HG02870 (cell line): Measurements from ENCODE around the gene IVNS1ABP.

Experiments
- ATAC-seq: cut with Tn5 transposase; IDR thresholded peaks from one replicate; pipeline ENCODE4 v1.9.1; 2021; ENCODE audit warnings: mild to moderate bottlenecking, moderate library complexity; ENCODE audit not compliant: unreplicated experiment

IVNS1ABP gene

DNA sequence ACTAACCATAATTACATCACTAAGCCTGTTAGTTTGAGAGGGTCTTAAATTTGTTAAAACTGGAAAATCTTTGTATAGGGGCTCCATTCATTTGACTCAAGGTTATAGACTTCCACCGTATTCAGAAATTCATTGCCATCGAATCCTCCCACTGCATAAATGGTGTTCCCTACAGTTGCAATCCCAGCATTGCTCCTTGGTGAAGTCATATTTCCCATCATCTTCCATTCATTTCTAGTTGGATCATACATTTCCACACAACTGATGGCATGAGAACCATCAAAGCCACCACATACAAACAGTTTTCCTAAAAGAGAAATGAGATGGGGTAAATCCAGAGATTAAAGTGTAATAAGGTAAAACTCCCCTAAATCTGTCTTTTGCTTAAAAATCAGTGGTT, 19.1 kb downstream of the IVNS1ABP start:
- ATAC-seq: no peak

DNA sequence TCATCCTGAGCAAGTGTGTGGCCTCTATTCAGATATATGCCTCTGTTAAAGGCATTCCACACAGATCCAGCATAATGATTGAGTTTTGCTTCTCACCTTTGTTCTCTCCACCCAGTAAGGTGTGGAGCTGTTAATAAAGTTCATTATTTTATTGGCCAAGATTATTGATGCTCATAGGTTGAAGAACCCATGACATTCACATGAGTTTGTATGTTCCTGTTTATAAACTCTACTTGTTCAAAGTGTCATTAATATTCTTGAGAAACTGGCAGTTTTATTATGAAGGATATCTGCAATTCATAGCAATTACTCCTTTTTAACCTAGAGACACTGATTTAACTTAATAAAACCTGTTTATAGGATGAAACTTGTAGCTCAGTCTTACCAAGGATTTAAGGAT, 22.0 kb downstream of the IVNS1ABP start:
- no peak for ATAC-seq

DNA sequence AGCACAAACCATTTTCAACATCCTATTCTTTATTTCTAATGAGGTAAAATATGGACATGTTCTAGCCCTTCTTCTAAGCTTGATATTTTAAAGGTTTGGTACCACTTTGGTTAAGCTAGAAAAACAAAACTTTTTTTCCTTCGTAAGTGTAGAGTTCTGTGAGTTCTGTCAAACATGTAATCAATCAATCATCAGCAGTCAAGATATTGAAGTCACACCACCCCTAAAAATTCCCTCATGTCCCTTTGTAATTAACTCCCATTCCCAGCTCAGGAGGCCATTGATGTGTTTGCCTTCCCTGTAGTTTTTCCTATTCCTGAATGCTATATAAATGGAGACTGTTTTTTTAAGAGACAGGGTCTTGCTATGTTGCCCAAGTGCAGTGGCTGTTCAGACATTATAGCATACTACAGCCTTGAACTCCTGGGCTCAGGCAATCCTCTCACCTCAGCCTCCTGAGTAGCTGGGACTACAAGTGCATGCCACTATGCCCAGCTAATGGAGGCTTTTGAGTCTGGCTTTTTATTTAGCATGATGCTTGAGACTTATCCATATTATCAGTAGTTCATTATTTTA, 23.0 kb downstream of the IVNS1ABP start:
- no peak for ATAC-seq

GRCh38 chr1:185292237-185292636, 24.8 kb downstream of the IVNS1ABP start:
- ATAC-seq: no peak

DNA sequence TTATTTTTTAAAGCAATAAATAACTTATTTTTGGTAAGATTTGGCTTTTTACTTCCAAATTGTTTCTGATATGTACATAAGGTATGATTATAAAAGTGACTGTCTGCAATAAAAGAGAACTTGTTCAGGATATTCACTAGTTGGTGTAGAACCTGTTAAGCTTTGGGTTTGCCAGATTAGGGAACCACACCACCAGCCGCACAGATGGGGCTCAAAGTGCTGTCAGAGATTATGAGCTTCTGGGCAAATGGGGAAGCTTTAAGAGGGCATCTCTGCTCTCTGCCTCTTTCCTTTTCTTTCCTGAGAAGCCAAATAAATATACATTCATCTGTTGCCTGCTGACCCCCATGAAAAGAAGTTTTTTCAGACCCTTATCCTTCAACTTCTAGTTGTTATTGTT, 25.4 kb downstream of the IVNS1ABP start:
- ATAC-seq: no peak

DNA sequence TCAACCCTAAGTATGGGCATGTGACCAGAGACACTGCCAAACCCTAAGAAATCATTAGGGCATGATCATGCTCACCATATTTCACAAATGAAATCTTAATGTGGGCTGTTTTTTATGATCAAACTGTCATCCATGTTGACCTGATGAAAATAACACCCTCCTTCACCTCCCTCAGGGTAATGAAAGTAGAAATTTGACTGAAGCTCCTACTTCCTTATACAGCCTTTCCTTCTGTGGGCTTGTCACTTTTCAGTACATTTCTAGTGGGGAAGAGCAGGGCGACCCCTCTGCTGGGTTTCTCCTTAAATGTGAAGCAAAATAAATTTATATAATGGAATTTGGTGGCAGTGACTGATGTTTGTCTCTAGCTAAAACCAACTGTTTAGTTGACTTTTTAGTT, 25.9 kb downstream of the IVNS1ABP start:
- ATAC-seq: no peak

DNA sequence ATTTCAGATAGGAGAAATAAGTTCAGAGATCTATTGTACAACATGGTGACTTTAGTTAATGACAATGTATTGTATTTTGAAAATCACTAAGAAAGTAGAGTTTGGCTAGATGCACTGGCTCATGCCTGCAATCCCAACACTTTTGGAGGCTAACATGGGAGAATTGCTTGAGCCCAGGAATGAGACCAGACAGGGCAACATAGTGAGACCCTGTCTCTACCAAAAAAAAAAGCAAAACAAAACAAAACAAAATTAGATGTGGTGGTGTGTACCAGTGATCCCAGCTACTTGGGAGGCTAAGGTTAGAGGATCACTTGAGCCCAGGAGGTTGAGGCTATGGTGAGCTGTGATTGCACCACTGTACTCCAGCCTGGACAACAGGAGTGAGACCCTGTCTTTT, 27.2 kb downstream of the IVNS1ABP start:
- ATAC-seq: no peak

DNA sequence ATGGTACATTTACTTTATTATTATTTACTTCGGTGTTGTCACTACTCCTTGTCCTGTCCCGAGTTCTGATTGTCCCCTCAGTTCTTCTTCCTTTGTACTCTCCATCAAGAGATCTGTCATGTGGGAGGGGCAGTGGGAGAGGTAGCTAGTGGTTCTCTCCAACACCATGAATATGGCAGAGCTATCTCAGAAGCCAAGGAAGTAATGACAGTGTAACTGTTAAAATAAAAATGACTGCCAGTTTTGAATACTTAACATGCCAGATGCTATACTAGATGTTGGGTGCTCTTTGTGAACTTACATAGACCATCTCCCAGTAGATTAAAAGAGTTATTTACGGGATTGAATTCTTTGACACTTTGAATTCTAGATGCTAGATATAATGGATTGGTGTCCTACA, 28.6 kb downstream of the IVNS1ABP start:
- ATAC-seq: no peak

DNA sequence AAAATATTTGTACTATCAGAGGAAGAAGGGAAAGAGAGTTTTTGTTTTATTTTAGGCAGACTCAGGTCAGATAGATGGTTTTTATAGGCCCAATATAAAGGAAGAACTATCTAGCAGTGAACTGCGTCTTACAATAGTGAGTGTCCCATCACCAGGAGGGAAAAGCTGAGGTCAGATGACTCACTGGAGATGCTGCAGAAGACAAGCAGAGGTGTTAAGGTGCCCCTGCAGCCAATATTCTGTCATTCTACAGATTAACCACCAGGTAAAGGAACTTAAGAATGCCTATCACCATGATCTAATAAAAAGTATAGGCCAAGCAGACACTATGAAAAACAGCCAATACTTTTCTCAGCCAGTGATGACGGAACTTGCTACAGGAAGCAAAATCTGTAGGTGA, 29.6 kb downstream of the IVNS1ABP start:
- ATAC-seq: no peak

GRCh38 chr1:185284533-185285276, 32.3 kb downstream of the IVNS1ABP start:
- no peak for ATAC-seq

DNA sequence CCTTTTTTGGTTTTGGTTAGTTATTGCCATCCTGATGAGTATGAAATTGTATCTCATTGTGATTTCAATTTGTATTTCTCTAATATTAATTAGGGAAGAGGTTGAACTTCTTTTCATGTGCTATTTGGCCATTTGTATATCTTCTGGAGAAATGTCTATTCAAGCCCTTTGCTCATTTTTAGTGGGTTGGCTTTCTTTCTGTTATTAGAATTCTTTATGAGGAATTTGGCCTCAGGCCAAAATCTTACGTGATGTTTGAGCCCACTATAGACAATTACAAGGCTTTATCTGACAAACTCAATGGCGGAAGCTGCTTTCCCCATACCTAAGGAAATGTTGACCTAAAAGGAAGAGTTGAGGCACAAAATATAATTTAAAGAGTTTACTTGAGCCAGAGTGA, 32.9 kb downstream of the IVNS1ABP start:
- ATAC-seq: no peak

- peak; percentile 59 for ATAC-seq
These were observed 35.8 kb downstream of the IVNS1ABP start for GRCh38 chr1:185281245-185281644.

DNA sequence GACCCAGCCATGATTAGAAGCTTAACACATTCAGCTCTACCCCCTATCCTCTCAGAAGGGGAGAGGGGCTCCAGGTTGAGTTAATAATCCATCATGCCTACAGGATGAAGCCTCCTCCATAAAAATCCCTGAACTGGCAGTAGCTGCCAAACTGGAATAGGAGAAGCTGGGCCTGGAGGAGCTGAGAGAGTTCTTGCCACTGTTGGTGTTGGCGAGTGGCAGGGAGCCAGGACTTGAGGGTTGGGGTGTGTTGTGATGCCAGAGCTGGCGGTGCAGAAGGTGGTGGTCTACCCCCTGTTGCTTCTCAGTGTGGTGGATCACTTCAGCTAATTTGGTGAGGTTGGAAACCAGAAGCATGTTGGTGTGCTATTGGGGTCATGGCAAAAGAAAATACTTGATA, 36.5 kb downstream of the IVNS1ABP start:
- no peak for ATAC-seq

- ATAC-seq: no peak
These were observed 37.5 kb downstream of the IVNS1ABP start for GRCh38 chr1:185279571-185279970.

GRCh38 chr1:185271921-185272320, 45.1 kb downstream of the IVNS1ABP start:
- ATAC-seq: no peak

DNA sequence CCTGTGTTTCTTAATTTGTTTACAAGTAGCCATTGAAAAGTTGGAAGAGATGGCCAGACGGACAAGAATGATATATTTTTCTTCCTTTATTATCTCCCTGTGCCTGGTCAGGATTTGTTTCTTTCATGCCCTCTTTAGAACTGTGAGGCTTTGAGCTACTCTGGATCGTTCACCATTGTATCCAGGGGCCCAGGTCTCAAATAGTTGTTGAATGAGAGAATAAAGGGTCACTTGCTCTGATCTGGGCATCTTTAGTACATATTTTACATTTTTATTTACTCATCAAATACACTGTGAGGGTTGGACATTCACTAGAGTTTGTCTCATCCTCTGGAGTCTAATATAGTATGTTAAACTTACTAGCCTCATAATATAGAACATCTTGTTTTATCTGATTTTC, 48.7 kb downstream of the IVNS1ABP start:
- ATAC-seq: no peak

GRCh38 chr1:185267701-185268100, 49.3 kb downstream of the IVNS1ABP start:
- ATAC-seq: no peak

GRCh38 chr1:185267301-185267700, 49.7 kb downstream of the IVNS1ABP start:
- no peak for ATAC-seq

DNA sequence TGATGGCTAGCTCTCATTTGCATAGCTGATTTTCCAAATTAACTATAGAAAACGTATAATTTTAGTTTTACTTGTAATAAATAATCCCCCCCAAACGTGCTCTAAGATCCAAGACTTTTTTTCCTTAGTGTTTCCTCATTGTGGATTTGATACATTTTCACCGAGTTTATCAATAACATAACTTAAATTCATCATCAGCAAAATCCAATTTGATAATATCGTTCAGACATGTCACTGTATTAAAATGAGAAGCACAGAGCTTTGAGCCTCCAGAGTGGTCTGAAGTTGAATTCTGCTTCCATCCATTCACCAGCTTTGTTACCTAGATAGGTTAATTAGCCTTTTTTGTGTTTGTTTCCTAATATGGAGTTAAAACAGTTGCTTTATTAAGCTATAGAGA, 51.7 kb downstream of the IVNS1ABP start:
- no peak for ATAC-seq

DNA sequence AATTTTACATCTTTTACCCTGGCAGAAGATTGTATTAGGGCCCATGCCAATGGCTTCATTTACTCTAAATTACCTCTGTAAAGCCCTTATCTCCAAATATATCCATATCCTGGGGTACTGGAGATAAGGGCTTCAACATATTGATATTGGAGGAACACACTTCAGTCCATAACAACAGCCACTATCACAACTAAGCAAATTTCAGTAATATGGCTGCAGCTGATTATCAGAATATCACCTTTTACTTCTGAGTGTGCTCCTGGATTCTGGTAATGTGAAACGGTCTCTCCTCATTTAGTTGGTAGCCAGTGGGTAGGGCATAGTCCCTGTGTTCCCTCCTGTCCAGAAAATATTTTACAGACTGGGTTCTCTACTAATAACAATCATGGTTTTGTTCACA, 53.3 kb downstream of the IVNS1ABP start:
- no peak for ATAC-seq

- no peak for ATAC-seq
These were observed 53.8 kb downstream of the IVNS1ABP start for GRCh38 chr1:185263292-185263691.

DNA sequence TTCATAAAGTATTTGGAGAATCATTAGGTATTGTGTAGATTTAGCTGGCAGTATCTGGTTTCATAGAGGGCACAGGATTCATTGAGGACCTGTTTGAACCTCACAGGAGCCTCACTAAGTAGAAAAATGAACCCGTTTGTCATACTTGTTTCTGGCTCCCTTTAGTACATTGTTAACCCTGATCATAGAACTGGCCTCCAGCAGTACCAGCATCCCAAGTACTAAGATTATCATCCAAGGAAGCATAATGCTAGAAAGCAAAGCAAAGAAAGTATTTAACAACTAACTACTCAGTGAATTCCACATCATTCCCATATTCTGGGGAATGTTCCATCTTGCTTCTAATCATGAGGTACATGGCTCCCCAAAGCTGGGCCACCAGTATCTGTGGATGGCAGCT, 54.9 kb downstream of the IVNS1ABP start:
- no peak for ATAC-seq

DNA sequence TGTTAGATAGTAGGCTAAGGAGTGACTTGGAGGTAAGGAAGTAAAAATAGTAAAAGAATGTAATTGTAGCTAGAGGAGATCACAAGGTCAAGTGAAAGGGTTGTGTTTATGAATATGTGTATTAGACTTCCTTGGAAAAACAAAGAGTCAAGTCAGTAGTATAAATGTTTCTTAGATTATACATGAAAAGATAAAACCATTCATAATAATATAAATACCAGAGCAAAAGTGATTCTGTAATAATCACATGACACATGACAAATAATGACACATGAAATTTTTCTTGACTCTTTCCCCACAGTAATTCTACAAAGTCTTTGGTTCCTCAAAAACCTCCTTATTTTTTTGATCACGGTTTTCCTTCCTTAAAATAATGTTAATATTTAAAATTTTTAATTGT, 56.4 kb downstream of the IVNS1ABP start:
- no peak for ATAC-seq
